ES-I3 (cell line): Measurements from ENCODE around the gene TMEM44.

Experiments
- H3K36me3 ChIP-seq: 2 replicates; pipeline ENCODE4 v1.6.1; 2013; ENCODE audit warnings: mild to moderate bottlenecking, low read length, control low read depth, moderate library complexity; ENCODE audit not compliant: insufficient read depth
- H3K4me1 ChIP-seq: 2 replicates; pipeline ENCODE4 v1.6.1; 2013; ENCODE audit warnings: mild to moderate bottlenecking, control low read depth, low read length; ENCODE audit not compliant: insufficient read depth
- H3K9ac ChIP-seq: 2 replicates; pipeline ENCODE4 v1.6.1; 2013; ENCODE audit warnings: low read depth, mild to moderate bottlenecking, low read length, moderate library complexity
- H3K9me3 ChIP-seq: 2 replicates; pipeline ENCODE4 v1.6.1; 2013; ENCODE audit warnings: mild to moderate bottlenecking, low read length, moderate library complexity; ENCODE audit not compliant: control insufficient read depth, insufficient read depth

TMEM44 gene

GRCh38 chr3:194588741-194589140 lies 44.5 kb downstream of the TMEM44 start:
- H3K4me1 ChIP-seq, result 0 out of 2 replicates have a peak, but pooled peaks cover 3% of the 10 kb centered on the region
- H3K9me3 ChIP-seq, result no peaks in the 10 kb centered on the region
- no peaks in the 10 kb centered on the region for H3K36me3 ChIP-seq
- H3K9ac ChIP-seq, result no peak overlapping the region

GRCh38 chr3:194588236-194588635 lies 45.0 kb downstream of the TMEM44 start:
- Histone ChIP-seq H3K36me3 (no peaks in the 10 kb centered on the region), H3K9me3 (no peaks in the 10 kb centered on the region), H3K4me1 (0 out of 2 replicates have a peak, but pooled peaks cover 3% of the 10 kb centered on the region), H3K9ac (no peak overlapping the region)

GRCh38 chr3:194587438-194587931 lies 45.7 kb downstream of the TMEM44 start:
- H3K9me3 ChIP-seq, result no peaks in the 10 kb centered on the region
- H3K9ac ChIP-seq, result no peak overlapping the region
- no peaks in the 10 kb centered on the region for H3K36me3 ChIP-seq
- H3K4me1 ChIP-seq, result 0 out of 2 replicates have a peak, but pooled peaks cover 3% of the 10 kb centered on the region

GRCh38 chr3:194586836-194587235 lies 46.4 kb downstream of the TMEM44 start:
- Histone ChIP-seq H3K9ac (no peak overlapping the region), H3K4me1 (0 out of 2 replicates have a peak, but pooled peaks cover 3% of the 10 kb centered on the region), H3K9me3 (no peaks in the 10 kb centered on the region), H3K36me3 (no peaks in the 10 kb centered on the region)

GRCh38 chr3:194585880-194586281 lies 47.3 kb downstream of the TMEM44 start:
- Histone ChIP-seq H3K9ac (no peak overlapping the region), H3K9me3 (no peaks in the 10 kb centered on the region), H3K4me1 (0 out of 2 replicates have a peak, but pooled peaks cover 3% of the 10 kb centered on the region), H3K36me3 (no peaks in the 10 kb centered on the region)

GRCh38 chr3:194584866-194585265 lies 48.4 kb downstream of the TMEM44 start:
- no peaks in the 10 kb centered on the region for H3K9me3 ChIP-seq
- H3K36me3 ChIP-seq, result no peaks in the 10 kb centered on the region
- H3K4me1 ChIP-seq, result 0 out of 2 replicates have a peak, but pooled peaks cover 3% of the 10 kb centered on the region
- peak overlapping the region; percentile 91; the same call in 1 of the 2 replicates for H3K9ac ChIP-seq

- no peaks in the 10 kb centered on the region for H3K9me3 ChIP-seq
- H3K36me3 ChIP-seq, result no peaks in the 10 kb centered on the region
- H3K4me1 ChIP-seq, result 0 out of 2 replicates have a peak, but pooled peaks cover 3% of the 10 kb centered on the region
- peak overlapping the region; percentile 91 for H3K9ac ChIP-seq
These were observed 48.9 kb downstream of the TMEM44 start for GRCh38 chr3:194584320-194584776.

- Histone ChIP-seq H3K9me3 (no peaks in the 10 kb centered on the region), H3K9ac (no peak overlapping the region), H3K36me3 (no peaks in the 10 kb centered on the region), H3K4me1 (0 out of 2 replicates have a peak, but pooled peaks cover 3% of the 10 kb centered on the region)
These were observed 50.9 kb downstream of the TMEM44 start for GRCh38 chr3:194582196-194582905.

- H3K36me3 ChIP-seq, result no peaks in the 10 kb centered on the region
- no peaks in the 10 kb centered on the region for H3K9me3 ChIP-seq
- H3K9ac ChIP-seq, result no peak overlapping the region
- H3K4me1 ChIP-seq, result peaks cover 5% of the 10 kb centered on the region; the same call in 1 of the 2 replicates
These were observed 54.1 kb downstream of the TMEM44 start for GRCh38 chr3:194579091-194579606.

- no peaks in the 10 kb centered on the region for H3K36me3 ChIP-seq
- no peaks in the 10 kb centered on the region for H3K9me3 ChIP-seq
- no peak overlapping the region for H3K9ac ChIP-seq
- H3K4me1 ChIP-seq, result peaks cover 5% of the 10 kb centered on the region; the same call in 1 of the 2 replicates
These were observed 55.0 kb downstream of the TMEM44 start for GRCh38 chr3:194577986-194578905.

GRCh38 chr3:194575484-194576210 lies 57.6 kb downstream of the TMEM44 start:
- Histone ChIP-seq H3K9me3 (no peaks in the 10 kb centered on the region), H3K4me1 (peaks cover 5% of the 10 kb centered on the region; the same call in 1 of the 2 replicates), H3K9ac (no peak overlapping the region), H3K36me3 (no peaks in the 10 kb centered on the region)

GRCh38 chr3:194574639-194575483 lies 58.4 kb downstream of the TMEM44 start:
- no peaks in the 10 kb centered on the region for H3K36me3 ChIP-seq
- no peaks in the 10 kb centered on the region for H3K9me3 ChIP-seq
- H3K4me1 ChIP-seq, result peaks cover 5% of the 10 kb centered on the region; the same call in 1 of the 2 replicates
- no peak overlapping the region for H3K9ac ChIP-seq
